ENCODE results near the gene SDK1.

- TF ChIP-seq CTCF (conservative IDR thresholded peaks at IDR 0.05; ENCODE audit: low read length) (no peak), EZH2phosphoT487 (IDR thresholded peaks at IDR 0.05; ENCODE audit: borderline replicate concordance, low read depth, low read length) (no peak)
These were observed 932.1 kb downstream of the SDK1 start for GRCh38 chr7:4233146-4233545.

All from OCI-LY7 (cell line).